Fibroblast of the aortic adventitia (primary cell): Measurements from ENCODE around the gene NUCB2. TPM values are rescaled to one million over a fixed set of nuclear protein-coding genes. Genes with fewer than 3 reads are reported as not detected.

Source experiments
- DNase-seq: peaks from one replicate; pipeline ENCODE4 v3.0.0-alpha.2; 2010; ENCODE audit warnings: low read depth
- H3K4me3 ChIP-seq: 2 replicates; pipeline ENCODE4 v1.5.1; 2011; ENCODE audit warnings: low read depth, mild to moderate bottlenecking, control low read depth, low read length, moderate library complexity
- CTCF ChIP-seq: IDR thresholded peaks from 2 replicates; pipeline ENCODE4 v1.5.1; 2011; ENCODE audit warnings: mild to moderate bottlenecking, low read length, control low read depth, inconsistent platforms; ENCODE audit not compliant: insufficient read depth
- total RNA-seq: library from RNA; depleted of rRNA; stranded (reverse); fragments of >200 nt; gene quantifications from 2 replicates; pipeline ENCODE4 v1.2.3, GENCODE V29; 2012; ENCODE audit warnings: low replicate concordance

The NUCB2 gene
- total RNA-seq, 1 donor: 149 TPM

DNA sequence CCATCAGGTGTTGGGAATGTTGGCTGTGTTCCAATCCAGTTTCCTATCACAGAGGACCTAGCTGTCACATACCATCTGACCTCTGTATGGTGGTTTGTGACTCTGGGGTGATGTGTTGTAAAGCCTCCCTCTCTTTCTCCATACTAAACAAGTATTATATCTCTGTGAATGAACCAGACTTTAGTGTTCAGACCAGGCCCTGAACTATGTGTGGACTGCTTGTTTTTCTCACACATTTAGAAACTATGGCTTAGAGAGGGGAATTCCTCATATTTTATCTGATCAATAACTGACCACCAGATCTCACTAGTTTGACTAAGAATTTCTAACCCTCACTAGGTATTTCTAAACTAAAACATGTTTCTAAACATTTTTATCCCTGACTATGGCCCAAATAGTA is 92.6 kb downstream of the NUCB2 start:
- TF ChIP-seq CTCF: no peak
- H3K4me3 ChIP-seq: no peak overlapping the region
- no peak for DNase-seq

DNA sequence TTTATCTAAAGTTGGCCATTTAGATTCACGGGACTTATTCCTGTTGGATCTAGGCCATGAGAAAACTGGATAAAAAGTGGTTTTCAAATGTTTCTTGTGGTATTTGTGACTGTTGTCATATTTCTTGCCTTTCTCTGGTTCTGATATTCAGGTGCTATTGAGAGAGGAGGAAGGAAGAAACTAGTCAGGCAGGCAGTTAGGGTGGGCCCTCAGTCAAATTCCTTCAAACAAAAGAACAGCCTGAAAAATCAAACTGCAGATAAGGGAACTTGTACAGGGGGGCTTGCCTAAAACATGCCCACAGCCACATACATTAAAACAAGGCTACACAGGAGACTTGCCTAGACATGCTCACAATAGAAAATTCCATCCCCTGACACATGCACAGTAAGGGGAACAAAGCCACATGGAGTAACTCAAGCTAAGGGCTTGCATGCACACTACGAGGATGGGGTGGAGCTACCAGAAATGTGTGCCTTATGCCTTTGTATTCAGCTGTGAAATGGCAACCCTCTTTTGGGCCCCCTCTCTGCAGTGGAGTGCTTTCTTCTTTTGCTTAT is 93.2 kb downstream of the NUCB2 start:
- no peak overlapping the region for H3K4me3 ChIP-seq
- no peak for DNase-seq
- TF ChIP-seq CTCF: no peak

- no peak overlapping the region for H3K4me3 ChIP-seq
- DNase-seq: peak; percentile 63
- TF ChIP-seq CTCF: no peak
These were observed 95.1 kb downstream of the NUCB2 start for GRCh38 chr11:17371614-17372013.

DNA sequence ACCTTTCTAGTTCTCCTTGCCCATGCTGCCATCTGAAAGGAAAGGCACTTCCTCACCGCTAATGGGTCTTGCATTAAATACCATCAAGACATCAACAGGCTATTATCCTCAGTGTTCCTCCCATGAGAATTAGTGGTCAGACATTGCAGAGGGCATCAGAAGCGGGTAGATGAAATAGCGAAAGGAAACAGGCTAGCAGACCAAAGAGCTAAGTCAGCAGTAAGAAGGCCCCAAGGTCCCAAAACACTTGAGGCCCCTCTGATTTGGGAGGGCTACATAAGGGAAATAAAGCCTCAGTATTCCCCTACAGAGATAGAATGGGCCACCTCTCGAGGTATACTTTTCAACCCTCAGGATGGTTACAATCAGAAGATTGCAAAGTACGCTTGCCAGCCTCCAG is 99.0 kb downstream of the NUCB2 start:
- no peak overlapping the region for H3K4me3 ChIP-seq
- no peak for DNase-seq
- TF ChIP-seq CTCF: no peak

DNA sequence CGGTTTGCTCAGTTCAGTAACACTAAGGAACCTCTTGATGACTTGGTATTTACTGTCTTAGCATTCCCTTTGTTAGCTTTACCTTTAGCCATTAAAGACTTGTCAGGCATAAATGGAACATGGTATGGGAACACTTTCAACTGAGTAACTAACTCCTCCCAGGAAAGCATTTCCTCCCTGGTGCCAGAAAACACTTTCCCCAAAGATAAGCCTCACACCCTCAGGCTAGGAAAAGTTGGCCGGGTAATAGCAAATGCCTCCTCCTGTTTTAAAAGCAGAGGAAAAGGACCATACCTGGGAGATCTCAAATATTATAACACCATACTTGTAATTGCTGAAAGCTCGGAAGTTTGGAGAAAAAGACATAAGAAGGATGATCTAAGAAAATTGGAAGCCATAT is 100.0 kb downstream of the NUCB2 start:
- TF ChIP-seq CTCF: no peak
- no peak overlapping the region for H3K4me3 ChIP-seq
- peak; percentile 10 for DNase-seq

- TF ChIP-seq CTCF: no peak
- DNase-seq: no peak
- H3K4me3 ChIP-seq: no peak overlapping the region
These were observed 102.1 kb downstream of the NUCB2 start for GRCh38 chr11:17378655-17379054.
